ENCODE results near the gene RAB40C.

DNA sequence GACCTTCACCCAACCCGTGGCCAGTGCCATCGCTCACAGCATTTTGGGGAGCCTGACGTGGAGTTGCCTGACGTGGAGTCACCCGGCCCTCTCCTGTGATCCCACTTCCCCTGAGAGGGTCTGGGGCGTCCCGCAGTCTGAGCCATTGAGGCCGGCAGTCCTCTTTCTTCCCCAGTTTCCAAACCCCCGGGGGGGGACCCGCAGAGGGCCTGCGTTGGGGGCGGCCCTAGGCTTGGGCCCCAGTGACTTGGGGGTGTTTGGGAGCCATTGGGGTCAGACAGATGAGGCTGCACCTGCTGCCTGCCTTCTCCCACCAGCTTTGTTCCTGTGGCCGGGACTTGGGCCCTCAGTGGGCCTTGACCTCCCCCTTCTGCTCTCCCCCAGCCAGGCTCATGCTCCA lies 79.8 kb downstream of the RAB40C start:
- TF ChIP-seq, protein P1, sequence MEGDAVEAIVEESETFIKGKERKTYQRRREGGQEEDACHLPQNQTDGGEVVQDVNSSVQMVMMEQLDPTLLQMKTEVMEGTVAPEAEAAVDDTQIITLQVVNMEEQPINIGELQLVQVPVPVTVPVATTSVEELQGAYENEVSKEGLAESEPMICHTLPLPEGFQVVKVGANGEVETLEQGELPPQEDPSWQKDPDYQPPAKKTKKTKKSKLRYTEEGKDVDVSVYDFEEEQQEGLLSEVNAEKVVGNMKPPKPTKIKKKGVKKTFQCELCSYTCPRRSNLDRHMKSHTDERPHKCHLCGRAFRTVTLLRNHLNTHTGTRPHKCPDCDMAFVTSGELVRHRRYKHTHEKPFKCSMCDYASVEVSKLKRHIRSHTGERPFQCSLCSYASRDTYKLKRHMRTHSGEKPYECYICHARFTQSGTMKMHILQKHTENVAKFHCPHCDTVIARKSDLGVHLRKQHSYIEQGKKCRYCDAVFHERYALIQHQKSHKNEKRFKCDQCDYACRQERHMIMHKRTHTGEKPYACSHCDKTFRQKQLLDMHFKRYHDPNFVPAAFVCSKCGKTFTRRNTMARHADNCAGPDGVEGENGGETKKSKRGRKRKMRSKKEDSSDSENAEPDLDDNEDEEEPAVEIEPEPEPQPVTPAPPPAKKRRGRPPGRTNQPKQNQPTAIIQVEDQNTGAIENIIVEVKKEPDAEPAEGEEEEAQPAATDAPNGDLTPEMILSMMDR (IDR thresholded peaks at IDR 0.05; ENCODE audit: low read length) = no peak
- TF ChIP-seq EZH2 (optimal IDR thresholded peaks at IDR 0.05; ENCODE audit: low read depth, low read length) = no peak

All from MM.1S (cell line).